ENCODE data around the gene RASGRF2.
"Not testable (repeated sequence)": the region's sequence is repeated elsewhere in the genome, so short reads cannot be mapped to it uniquely, and the experiment has no call there.

Gene RASGRF2

GRCh38 chr5:81250004-81250403 is 289.8 kb downstream of the RASGRF2 start:
- DNase-seq: no peak

GRCh38 chr5:81251922-81252321 is 291.8 kb downstream of the RASGRF2 start:
- no peak for DNase-seq

- no peak for DNase-seq
Measured at GRCh38 chr5:81252904-81253303, 292.7 kb downstream of the RASGRF2 start.

- no peak for DNase-seq
Measured at GRCh38 chr5:81253875-81254274, 293.7 kb downstream of the RASGRF2 start.

- DNase-seq: no peak
Measured at GRCh38 chr5:81254886-81255559, 294.9 kb downstream of the RASGRF2 start.

- no peak for DNase-seq
Measured at GRCh38 chr5:81256766-81257165, 296.6 kb downstream of the RASGRF2 start.

- DNase-seq: not testable (repeated sequence)
Measured at GRCh38 chr5:81262796-81263195, 302.6 kb downstream of the RASGRF2 start.

GRCh38 chr5:81265101-81265500 is 304.9 kb downstream of the RASGRF2 start:
- no peak for DNase-seq

- DNase-seq: no peak
Measured at GRCh38 chr5:81268521-81269196, 308.5 kb downstream of the RASGRF2 start.

GRCh38 chr5:81269751-81270393 is 309.7 kb downstream of the RASGRF2 start:
- DNase-seq: no peak

- not testable (repeated sequence) for DNase-seq
Measured at GRCh38 chr5:81270394-81271027, 310.3 kb downstream of the RASGRF2 start.

All from NCI-H2081 treated with DMSO at 0.1 percent for 48 hours (cell line).